KOPT-K1 (cell line): ENCODE data around the gene ODF2.
"Not testable (repeated sequence)": the region's sequence is repeated elsewhere in the genome, so short reads cannot be mapped to it uniquely, and the experiment has no call there.

Experiments used
- H3K27ac ChIP-seq: fragments of 200-600 bp; sonication (generic); 2 replicates; pipeline ENCODE4 v1.5.1; 2016; ENCODE audit warnings: antibody characterized with exemption, mild to moderate bottlenecking, low read depth, low read length; ENCODE audit not compliant: poor library complexity, severe bottlenecking
- H3K36me3 ChIP-seq: fragments of 200-600 bp; sonication (generic); 2 replicates; pipeline ENCODE4 v1.5.1; 2017; ENCODE audit warnings: antibody characterized with exemption, mild to moderate bottlenecking, low read length, moderate library complexity; ENCODE audit not compliant: insufficient read depth
- H3K9me3 ChIP-seq: fragments of 200-600 bp; sonication (generic); 2 replicates; pipeline ENCODE4 v1.5.1; 2017; ENCODE audit warnings: antibody characterized with exemption, low read length, mild to moderate bottlenecking; ENCODE audit not compliant: insufficient read depth, poor library complexity, severe bottlenecking

The ODF2 gene

DNA sequence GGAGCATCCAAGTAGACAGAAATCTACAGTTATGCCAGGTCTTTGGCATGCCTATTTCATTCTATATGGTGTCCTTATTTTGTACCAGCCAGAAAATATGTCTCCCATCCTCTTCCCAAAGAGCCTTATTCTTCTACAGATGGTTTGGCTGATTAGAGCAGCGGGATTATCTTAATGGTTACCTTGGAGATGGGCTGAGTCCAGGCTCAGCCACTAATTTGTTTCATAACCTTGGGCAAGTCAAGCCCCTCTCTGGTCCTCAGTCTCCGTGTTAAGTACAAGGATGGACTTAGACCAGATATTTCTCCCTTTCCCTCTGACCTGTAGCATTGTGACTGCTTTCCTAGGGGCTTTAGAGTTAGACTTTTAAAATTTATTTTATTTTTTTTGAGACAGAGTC is 37.6 kb downstream of the ODF2 start:
- H3K9me3 ChIP-seq, result no peaks in the 10 kb centered on the region
- no peak overlapping the region for H3K27ac ChIP-seq
- peaks cover 95% of the 10 kb centered on the region for H3K36me3 ChIP-seq

DNA sequence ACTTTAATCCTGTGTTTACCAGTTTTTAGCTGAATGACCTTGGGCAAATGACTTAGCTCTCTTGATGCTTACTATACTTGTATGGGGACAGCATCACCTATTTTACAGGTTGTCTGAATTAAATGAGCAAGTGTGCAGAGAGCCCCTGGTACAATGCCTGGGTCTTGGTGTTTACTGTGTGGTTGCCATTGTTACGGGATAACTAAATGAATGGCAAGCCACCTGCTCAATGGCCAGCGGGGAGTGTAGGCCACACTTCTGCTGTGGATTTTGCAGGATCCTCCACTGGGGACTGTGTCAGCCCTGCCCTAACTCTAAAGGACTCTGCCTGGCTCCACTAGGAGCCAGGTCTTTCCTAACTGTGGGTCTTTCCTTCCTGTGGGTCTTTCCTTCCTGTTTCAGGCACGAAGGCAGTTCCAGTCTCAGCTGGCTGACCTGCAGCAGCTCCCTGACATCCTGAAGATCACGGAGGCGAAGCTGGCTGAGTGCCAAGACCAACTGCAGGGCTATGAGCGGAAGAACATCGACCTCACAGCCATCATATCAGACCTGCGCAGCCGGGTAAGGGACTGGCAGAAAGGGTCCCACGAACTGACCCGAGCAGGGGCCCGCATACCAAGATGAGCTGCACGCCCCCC is 38.4 kb downstream of the ODF2 start:
- H3K9me3 ChIP-seq, result no peaks in the 10 kb centered on the region
- no peak overlapping the region for H3K27ac ChIP-seq
- peaks cover 95% of the 10 kb centered on the region for H3K36me3 ChIP-seq

DNA sequence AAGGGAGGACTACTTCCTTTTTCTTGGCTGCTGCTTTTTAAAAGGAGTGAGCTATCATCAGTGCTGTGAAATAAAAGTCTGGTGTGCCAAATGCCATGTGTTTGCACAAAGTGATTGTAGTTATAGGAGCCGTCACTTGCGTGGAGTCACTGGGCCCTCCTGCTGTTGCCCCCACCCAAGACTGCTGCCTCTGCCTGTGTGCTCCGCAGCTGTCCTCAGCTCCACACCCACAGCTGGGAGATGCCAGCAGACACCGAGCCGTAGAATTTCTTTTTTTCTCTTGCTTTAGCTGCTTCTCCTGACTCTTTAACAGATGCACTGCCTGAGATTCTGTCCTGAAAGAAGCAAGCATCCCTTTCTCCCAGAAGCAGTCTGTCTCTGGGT is 38.9 kb downstream of the ODF2 start:
- Histone ChIP-seq H3K9me3 (no peaks in the 10 kb centered on the region), H3K27ac (no peak overlapping the region), H3K36me3 (peaks cover 95% of the 10 kb centered on the region)

DNA sequence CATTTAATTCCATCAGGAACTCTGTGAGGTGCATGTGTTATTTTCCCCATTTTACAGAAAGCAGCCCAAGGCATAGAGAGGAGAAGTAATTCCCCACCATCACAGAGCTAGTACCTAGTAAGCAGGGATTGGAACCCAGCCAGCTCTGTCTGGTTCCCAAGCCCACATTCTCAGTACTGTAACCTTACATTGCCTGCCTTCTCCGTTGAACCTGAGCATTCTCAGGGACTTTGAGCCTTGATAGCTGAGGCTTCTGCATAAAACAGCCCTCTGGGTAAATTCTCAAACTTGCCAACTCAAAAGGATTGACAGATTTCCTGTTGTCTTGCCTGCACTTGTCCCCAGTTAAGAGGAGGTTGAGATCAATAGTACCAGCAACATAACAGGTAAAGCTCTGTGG is 39.5 kb downstream of the ODF2 start:
- Histone ChIP-seq H3K9me3 (no peaks in the 10 kb centered on the region), H3K36me3 (peaks cover 95% of the 10 kb centered on the region), H3K27ac (no peak overlapping the region)

DNA sequence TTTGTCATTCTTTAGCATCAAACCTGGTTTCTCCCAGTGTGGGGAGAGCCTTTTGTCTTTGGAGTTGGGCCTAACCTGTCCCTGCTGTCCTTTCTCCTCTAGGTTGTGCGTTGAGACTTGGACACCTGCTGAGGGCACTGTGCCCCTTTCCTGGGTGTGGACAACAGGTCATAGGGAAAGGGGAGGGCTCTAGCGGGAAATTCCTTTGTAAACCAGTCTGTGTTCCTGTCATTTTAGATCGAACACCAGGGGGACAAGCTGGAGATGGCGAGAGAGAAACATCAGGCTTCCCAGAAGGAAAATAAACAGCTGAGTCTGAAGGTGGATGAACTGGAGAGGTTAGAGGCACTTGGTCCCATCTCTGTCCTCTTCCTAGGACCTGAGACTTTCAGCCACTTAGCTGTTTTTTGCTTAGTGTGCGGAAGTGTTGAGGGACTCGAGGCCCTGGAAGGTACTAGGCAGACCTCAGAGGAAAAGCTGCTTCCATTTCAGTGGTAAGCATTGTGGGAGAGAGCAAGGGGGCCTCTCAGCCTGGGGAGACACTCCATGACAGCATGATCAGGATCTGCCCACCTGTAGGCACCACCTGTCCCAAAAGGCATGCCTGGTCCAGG is 40.1 kb downstream of the ODF2 start:
- H3K27ac ChIP-seq, result no peak overlapping the region
- peaks cover 96% of the 10 kb centered on the region for H3K36me3 ChIP-seq
- no peaks in the 10 kb centered on the region for H3K9me3 ChIP-seq

DNA sequence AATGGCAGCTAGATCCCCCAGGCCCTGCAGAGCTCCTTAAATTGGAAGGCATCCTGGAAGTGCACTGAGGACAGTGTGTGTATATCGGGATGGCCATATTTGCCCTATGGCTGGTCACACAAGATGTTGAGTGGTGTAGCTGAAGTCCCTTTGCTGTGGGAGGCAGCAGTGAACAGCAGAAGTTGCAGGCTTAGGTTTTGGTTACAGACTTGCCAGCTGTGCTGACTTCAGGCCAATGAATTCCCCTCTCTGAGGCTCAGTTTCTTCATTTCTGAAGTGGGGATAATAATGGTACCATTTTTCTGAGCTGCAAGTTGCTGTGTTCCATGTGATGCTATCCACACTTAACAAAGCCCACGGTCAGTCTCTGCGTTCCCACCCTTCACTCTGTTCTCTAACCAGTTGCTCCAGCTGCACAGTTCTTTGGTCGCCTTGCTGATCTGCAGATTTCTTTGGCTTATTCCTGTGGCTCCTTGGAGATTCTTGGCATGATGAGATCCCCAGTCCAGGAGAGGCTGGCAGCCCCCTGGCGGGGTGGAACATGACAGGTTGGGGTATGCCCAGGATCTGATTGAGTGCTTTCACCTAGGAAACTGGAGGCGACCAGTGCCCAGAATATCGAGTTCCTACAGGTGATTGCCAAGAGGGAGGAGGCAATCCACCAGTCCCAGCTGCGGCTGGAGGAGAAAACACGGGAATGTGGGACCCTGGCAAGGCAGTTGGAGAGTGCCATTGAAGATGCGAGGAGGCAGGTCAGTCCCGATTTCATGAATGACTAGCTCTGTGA is 42.2 kb downstream of the ODF2 start:
- H3K9me3 ChIP-seq, result no peaks in the 10 kb centered on the region

DNA sequence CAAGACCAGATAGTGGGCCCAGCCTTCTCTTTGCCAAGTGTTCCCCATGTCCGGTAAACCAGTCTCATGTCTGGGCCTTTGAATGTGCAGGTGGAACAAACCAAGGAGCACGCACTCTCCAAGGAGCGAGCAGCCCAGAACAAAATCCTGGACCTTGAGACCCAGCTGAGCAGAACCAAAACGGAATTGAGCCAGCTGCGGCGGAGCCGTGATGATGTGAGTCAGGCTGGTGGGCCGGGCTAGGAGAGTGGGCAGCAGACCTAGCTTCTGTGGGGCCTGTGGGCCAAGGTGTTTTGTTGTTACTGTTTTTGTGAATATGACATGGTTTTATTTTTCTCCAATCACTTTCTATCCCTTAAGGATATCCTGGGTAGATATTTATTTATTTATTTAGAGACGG is 43.1 kb downstream of the ODF2 start:
- H3K27ac ChIP-seq, result no peak overlapping the region
- no peaks in the 10 kb centered on the region for H3K9me3 ChIP-seq
- H3K36me3 ChIP-seq, result peaks cover 88% of the 10 kb centered on the region

More for the DNA sequence above, 42.2 kb downstream of the ODF2 start:
- Histone ChIP-seq H3K27ac (no peak overlapping the region), H3K36me3 (peaks cover 95% of the 10 kb centered on the region)

DNA sequence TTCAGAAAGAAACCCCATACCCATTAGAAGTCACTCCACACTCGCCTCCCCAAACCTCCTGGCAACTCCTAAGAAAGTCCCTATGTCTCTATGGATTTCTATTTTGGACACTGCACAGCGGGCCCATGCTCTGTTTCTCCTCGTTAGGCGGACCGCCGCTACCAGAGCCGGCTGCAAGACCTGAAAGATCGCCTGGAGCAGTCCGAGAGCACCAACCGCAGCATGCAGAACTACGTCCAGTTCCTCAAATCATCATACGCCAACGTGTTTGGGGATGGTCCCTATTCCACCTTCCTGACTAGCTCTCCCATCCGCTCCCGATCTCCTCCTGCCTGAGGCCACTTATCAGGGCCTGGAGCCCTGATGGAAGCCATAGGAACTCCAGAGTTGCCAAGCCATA is 44.1 kb downstream of the ODF2 start:
- Histone ChIP-seq H3K36me3 (peaks cover 78% of the 10 kb centered on the region), H3K27ac (no peak overlapping the region)

DNA sequence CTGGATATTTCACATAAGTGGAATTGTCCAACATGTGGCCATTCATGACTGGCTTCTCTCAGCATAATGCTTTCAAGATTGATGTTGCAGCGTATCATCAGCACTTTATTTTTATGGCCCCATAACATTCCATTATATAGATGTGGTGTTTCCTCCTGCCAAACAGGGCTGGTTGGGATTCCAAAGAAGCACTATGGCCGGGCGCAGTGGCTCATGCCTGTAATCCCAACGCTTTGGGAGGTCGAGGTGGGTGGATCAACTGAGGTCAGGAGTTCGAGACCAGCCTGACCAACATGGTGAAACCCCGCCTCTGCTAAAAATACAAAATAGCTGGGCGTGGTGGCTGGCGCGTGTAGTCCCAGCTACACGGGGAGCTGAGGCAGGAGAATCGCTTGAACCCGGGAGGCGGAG is 47.6 kb downstream of the ODF2 start:
- H3K9me3 ChIP-seq, H3K27ac ChIP-seq: not testable (repeated sequence)
- H3K36me3 ChIP-seq, result peaks cover 54% of the 10 kb centered on the region

More for the DNA sequence above, 44.1 kb downstream of the ODF2 start:
- no peaks in the 10 kb centered on the region for H3K9me3 ChIP-seq

DNA sequence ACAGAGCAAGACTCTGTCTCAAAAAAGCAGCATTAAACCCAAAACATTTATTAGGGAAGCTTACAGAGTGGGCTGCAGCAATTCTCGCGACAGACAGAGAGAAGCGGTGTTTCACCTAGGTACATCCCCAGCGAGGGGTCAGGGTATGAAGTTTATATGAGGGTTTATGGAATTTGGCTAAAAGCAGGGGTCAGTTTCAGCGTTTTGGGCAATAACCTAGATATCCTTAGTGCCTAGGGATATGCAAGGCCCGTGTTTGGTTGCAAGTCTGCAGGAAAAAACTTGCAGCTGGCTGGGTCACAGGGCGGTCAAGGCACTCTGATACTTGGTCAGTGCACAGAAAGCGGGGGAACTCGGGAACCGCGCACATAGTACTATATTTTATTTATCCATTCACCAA is 48.1 kb downstream of the ODF2 start:
- Histone ChIP-seq H3K9me3 (no peaks in the 10 kb centered on the region), H3K27ac (peak overlapping the region; percentile 82), H3K36me3 (peaks cover 54% of the 10 kb centered on the region)

DNA sequence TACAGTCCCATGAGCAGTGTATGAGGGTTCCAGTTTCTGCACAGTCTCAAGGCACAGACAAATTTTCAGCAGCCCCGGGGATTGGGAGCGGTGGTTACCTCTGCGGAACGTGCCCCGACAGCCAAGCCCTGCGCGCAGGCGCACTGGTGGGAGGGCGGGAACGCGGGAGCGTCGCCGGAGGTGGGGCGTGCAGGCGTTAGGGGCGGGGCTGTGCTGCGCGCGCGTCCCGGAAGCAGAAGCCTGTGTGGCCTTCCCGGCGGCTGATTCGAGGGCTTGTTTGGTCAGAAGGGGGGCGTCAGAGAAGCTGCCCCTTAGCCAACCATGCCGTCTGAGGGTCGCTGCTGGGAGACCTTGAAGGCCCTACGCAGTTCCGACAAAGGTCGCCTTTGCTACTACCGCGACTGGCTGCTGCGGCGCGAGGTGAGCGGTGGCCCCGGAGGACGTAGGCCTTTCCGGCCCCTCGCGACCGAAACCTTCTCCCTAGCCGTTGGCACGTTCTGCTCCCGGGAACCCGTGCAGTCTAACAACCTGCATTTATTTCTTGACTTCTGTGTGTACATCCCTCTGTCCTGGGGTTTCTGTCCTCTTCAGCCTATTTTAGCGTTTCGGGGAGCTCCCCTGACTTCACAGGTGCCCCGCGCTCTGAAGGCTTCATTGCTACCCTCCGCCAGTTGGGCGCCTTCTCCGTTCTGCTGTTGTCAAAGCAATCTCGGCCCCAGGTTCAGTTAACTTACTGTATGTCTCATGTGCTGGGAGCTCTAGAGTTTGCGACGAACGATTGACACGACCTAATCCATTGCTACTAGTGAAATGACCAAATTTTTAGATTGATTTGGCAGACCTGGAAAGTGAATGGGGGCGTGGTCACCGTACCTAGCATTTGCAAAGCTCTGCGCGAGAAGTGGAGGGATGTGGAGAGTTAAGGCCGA is 48.9 kb downstream of the ODF2 start, which contains the start of gene GLE1:
Gene GLE1, plus strand, starts transcription at position 235 of the 929 bp plus-strand sequence. Its CDS starts 87 bp downstream, at position 322.
- no peaks in the 10 kb centered on the region for H3K9me3 ChIP-seq
- peak within 1 kb of the TSS; percentile 82 for H3K27ac ChIP-seq
- peaks cover 54% of the 10 kb centered on the region for H3K36me3 ChIP-seq

DNA sequence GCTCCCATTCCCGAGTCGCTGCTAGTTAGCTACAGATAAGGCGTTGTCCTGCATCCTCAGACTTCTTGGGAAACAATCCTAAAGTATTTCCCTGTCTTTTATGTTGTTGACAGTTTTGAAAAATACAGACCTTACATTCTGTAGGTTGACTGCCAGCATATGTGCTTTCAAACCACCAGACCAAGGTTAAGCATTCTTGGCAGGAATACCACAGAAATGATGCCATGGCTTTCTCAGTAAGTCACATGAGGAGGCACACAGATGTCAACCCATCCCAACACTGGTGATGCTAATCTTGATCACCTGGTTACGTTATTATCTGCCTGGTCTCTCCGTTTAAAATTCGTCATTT is 49.6 kb downstream of the ODF2 start:
- Histone ChIP-seq H3K27ac (peak overlapping the region; percentile 82), H3K36me3 (peaks cover 53% of the 10 kb centered on the region), H3K9me3 (no peaks in the 10 kb centered on the region)

DNA sequence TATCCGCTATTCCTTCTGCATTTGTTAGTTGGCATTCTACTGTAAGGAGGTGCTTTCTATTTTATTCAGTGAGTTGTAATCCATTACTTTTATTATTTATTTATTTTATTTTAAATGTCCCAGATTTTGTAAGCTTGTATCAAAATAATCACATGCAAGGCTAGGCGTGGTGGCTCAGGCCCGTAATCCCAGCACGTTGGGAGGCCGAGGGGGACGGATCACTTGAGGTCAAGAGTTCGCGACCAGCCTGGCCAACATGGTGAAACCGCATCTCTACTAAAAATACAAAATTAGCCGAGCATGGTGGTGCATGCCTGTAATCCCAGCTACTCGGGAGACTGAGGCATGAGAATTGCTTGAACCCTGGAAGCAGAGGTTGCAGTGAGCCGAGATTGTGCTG is 50.1 kb downstream of the ODF2 start:
- H3K9me3 ChIP-seq, H3K27ac ChIP-seq: not testable (repeated sequence)

DNA sequence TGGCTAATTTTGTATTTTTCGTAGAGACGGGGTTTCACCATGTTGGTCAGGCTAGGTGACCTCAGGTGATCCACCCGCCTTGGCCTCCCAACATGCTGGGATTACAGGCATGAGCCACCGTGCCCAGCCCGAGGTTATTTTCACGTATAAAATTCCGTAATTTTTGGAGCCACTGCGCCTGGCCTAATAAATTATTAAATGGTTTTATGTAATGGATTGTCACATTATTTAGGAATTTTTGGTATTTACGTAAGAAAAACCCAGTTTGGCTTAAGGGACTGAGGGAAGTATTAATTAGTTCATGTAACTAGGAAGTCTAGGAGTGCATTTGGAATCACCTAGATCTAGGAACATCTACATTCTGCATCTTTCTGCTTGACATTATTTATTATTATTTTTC is 57.0 kb downstream of the ODF2 start:
- Histone ChIP-seq H3K27ac (no peak overlapping the region), H3K9me3 (no peaks in the 10 kb centered on the region), H3K36me3 (peaks cover 71% of the 10 kb centered on the region)

More for the DNA sequence above, 50.1 kb downstream of the ODF2 start:
- H3K36me3 ChIP-seq, result peaks cover 48% of the 10 kb centered on the region

DNA sequence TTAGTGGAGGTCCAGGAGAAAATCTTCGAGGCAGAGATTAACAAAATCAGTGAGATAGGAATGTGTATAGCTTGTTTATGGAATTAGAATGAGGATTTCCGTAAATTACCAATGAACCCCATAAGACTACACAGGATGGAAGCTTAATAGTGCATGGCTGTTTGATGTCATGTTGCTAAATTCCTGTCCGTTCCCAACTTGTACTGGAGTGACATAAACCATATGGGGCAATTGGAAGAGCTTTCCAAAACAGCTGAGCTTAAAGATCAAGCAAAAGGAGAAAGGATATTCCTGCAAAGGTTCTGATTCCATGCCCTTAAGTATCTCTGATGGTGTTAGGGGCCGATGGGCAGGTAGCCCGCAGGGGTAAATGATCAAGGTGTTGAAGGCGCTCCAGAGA is 66.2 kb downstream of the ODF2 start:
- Histone ChIP-seq H3K27ac (no peak overlapping the region), H3K36me3 (peaks cover 81% of the 10 kb centered on the region), H3K9me3 (peaks cover 7% of the 10 kb centered on the region)
